Stimulated activated CD4-positive, alpha-beta T cell treated with anti-CD3 and anti-CD28 coated beads, Interleukin-15, amount 100 ng/mL, for 1 hour (primary cell): Measurements from ENCODE around the gene GRID1.
"Not testable (repeated sequence)": the region's sequence is repeated elsewhere in the genome, so short reads cannot be mapped to it uniquely, and the experiment has no call there.

Experiments
- DNase-seq, 2 donors: peaks; one replicate each; pipeline ENCODE4 v3.0.0-alpha.2; 2020; ENCODE audit warnings: low read depth in 1 of 2, low spot score in 1 of 2

The GRID1 gene

DNA sequence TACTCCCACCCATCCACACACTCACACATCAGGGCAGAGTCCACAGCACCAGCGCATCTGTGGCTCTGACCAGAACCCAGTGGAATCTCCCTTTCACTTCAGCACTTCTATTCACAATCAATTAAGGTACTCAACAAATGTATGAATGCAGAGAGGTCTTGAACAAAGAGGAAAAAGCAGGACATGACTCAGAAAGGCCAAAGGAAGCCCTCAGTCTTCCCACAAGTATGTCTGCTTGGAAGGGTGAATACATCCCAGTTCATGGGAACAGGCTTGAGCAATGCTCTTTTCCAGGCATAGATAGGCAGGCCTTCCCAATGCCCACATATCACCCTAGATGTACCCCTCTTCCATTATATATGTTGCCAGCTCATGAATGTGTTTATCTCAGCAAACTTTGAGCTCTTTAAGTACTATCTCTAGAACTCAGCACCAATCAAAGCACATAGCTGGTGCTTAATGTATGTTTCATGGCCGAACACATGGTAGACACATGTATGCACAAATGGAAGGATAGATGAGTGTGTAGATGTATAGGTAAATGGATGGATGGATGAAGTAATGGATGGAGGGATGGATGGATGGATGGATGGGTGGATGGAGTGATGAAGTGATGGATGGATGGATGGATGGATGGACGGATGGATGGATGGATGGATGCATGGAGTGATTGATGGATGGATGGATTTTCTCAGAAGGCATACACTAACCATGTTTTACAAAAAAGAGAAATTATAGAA, 507.6 kb downstream of the GRID1 start:
- DNase-seq, result no peak

DNA sequence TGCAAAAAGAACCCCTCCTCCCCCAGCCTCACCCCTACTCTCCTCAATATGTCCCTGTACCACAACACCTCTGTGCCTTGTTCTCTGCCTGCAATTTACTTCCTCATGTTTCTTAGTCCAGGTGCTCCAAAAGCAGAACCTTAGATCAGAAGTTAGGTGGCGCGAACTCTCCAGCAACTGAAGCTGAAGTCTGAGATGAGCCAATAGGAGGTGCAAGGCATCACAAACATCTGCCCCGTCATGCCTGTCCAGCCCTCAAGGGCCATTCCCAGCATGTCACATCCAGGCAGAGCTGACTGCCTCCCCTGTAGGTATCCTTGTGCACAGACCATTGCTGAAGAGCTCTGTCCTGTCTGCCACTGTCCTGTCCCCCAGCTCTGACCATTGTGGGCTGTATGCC, 508.8 kb downstream of the GRID1 start:
- DNase-seq, result no peak

DNA sequence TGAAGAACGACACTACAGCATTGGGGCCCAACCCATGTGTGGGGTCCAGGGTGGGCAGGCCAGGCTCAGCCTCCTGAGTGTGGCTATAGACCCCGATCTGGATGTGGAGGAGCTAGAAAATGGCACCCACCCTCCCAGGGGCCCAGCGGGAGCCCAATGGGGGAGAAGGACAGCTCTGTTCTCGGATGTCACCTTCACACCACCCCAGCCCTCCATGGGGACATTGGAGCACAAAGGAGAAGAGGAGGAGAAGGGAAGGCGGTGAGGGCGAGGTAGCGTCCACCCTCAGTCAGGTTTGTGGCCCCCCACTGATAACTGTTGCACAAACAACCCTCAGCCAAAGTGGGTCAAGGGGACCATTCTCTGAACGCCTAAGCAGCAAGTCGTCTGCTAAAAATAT, 509.3 kb downstream of the GRID1 start:
- no peak for DNase-seq

DNA sequence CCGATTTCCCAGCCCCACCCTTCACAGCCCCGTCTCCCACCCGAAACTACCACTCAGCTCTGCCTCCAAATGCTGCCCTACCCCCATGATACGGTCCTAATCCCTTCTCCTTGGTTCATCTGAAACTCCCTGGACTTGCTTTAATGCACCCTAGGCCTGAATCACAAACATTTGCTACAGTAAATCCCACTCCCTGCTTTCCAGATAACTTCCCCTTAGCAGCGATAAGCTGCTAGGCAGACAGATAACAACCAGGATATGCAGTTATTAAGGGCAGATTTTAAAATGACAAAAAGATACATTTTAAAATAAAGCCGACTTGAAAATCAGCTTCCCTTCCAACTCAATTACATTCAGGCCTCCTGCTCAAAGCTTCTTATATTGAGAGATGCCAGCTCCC, 514.7 kb downstream of the GRID1 start:
- no peak for DNase-seq

DNA sequence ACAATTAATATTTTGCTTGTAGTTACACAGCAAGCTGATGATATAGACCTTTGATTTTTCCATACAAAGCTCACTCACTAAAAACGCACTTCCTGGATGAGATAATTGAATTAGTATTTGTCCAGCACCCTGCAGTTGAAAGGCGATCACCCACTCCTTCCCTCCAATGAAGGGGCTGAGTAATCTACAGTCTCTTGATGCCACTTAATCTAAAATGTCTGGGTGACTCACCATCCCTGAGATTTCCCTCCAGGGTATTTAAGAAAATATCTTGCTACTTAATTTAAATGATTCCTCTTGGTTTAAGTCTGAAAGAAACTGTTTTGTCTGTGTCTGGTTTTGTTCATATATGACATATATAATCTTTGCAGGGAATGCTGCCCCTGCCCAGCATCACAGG, 515.3 kb downstream of the GRID1 start:
- no peak for DNase-seq

DNA sequence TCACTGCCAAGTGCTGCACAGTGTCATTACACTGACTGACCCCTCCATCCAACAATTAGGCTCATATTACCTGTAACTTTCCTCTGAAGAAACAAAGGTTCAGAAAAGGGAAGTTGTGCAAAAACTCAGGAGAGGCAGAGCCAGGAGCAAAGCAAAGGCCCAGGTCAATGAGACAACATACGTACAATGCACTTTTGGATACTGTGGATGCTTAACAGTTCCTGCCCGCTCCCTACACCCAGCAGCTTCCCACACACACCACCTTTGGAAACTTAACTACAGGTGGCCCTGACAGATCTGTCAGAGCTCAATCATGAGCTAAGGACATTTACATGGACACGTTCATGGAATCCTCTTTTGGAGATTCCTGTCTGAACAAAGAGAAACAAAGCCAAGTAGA, 515.9 kb downstream of the GRID1 start:
- DNase-seq, result no peak

DNA sequence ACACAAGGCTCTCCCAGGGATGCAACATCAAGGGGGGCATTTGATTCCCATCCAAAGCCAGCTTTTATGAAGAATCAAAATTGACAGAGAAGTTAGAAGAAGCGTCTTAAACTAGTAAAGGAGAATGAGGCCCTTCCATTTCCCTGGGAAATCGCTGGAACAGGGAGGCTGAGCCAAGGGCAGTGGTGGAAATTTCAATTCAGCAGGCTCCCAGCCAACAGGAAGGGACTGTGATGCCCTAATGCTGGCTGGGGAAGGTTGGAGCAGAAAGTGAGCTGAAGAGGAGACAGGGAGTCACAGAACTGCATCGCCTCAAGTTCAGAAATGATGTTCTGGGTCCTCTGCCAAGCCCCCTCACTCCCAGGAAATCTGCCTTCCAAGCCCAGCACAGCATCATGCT, 517.3 kb downstream of the GRID1 start:
- no peak for DNase-seq

DNA sequence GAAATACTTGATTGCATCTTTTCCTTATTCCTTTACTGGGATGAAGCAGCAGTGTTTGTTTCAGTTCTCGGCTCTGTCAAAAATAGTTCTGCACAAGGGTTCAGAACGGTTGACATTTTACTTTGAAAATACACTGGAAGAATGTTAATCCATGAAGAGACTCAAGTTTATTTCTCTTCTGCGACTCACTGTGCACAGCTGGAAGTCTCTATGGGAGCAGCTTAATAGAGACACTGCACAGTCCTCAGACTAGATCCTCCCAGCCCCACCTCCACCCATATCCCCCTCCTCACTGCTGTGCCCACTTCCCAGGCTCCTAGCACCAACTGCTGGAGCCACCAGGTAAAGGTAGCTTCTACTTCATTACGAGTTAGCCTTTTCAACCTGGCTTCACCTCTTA, 517.8 kb downstream of the GRID1 start:
- DNase-seq, result no peak

DNA sequence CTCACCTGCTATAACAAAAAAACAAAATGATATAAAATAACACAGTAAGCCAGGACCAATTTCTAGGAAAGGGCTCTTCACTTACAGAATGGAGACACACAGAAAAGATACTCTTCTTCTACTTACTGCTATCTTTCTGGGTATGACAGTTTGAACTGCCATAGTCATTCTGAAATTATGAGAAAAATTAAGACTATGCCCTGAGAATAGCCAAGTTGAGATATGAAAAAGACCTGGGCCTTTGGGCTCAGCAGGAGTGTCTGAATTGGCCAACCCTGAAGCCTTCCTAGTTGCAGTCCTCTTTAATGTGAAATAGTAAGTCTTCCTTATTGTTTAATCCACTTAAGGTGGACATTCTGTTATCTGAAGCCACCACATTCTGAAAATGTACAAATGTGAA, 519.5 kb downstream of the GRID1 start:
- no peak for DNase-seq

DNA sequence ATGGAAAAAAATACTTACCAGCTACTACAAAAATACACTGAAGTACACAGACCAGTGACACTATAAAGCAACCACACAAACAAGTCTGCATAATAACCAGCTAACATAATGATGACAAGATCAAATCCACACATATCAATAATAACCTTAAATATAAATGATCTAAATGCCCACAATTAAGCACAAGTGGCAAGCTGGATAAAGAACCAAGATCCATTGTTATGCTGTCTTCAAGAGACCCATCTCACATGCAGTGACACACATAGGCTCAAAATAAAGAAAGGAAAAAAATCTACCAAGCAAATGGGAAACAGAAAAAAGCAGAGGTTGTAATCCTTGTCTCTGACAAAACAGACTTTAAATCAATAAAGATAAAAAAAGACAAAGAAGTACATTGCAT, 527.9 kb downstream of the GRID1 start:
- DNase-seq, result not testable (repeated sequence)

DNA sequence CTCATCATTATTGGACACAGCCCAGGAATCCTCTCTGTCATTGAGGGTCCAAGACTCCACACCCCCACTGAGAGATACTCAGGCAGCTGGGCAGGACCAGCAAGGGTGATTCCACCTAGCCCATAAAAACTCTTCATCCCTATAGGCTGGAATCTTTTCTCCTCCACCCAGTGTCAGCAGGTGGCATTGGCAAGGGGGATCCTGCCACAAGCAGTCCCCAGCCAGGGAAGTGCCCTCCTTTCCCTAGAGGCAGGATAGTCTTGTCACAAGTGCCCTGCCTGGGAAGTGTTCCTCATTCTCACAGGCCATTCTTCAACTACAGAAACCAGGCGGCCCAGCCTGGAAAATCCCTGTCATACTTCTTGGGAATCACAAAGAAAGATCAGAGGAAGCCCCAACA, 533.6 kb downstream of the GRID1 start:
- DNase-seq, result no peak

DNA sequence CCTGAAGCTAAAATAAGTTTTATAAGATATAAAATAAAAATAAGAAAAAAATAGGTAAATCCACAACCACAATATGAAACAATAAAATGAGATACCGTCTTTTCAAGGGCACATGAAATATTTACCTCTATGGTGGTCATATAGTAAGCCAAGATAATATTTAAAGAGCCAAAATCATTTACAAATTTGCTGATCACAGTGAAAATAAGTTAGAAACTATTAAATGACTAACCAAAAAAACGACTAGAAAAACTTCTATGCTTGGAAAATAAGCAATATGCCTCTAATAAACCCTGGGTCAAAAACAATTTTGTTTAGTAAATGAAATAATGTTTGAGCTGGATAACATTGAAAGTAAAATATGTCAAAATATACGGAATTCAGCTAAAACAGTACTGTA, 535.2 kb downstream of the GRID1 start:
- no peak for DNase-seq

DNA sequence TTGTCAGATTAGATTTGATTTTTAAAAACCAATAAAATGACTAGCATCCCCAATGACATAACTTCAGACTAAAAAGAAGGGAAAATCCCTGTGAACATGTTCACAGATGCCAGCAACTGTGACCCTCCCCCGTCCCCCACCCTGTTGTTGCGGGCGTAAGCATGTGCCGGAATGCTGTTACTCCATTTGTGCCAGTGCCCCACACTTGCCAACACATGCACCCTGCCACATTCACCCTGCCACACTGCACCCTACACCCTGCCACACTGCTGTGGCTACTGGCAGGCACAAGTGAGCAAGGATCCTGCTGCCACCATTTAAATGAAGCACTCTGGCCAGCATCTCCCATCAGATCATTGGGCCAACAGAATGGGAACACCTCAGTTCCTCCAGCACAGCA, 540.2 kb downstream of the GRID1 start:
- DNase-seq, result no peak

DNA sequence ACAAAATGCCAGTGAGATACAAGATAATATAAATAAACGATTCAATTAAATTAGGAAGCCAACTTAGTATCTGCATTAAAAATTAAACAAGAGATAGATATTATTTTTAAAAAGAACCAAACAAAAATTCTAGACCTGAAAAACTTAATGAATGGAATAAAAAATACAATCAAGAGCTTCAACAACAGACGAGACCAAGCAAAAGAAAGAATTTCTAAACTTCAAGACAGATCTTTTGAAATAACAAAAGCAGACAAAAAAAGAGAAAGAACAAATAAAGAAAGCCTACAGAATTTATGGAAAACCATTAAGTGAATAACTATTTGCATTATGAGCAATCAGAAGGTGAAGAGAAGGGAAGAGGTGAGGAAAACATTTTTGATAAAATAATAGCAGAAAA, 555.2 kb downstream of the GRID1 start:
- DNase-seq, result no peak

DNA sequence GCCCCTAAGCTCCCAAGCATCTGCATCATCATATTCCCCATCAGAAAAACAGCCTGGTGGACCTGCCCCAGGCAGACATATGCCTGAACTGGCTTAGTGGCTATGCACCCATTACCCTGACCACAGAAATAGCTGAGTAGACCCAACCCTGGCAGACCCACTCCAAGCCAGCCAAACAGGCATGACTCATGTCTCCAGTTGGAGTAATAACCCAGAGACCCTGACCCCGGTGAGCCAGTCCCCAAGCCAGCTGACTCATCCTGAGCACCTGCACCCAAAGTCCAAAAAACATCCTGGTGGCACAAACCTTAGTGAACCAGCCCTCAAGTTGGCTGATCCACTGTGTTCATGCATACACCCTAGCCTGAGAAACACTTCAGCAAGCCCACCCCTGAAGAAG, 555.9 kb downstream of the GRID1 start:
- DNase-seq, result no peak

DNA sequence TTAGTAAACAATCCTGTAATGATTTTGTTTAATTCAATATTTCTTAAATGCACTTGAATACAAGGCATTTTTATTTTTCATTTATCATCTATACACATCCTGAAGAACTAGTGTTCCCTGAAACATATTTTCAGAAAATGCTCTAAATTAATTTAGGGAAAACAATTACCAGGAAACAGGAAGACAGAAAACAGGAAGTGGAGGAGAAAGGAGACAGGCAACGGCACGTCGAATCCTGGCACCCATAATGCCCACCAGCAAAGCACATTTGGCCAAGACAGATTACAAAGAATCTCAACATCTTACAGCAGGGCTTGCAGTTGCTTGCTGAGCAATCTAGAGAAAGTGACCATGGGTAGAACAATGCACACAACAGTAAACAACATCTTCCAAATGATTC, 571.1 kb downstream of the GRID1 start:
- DNase-seq, result no peak

DNA sequence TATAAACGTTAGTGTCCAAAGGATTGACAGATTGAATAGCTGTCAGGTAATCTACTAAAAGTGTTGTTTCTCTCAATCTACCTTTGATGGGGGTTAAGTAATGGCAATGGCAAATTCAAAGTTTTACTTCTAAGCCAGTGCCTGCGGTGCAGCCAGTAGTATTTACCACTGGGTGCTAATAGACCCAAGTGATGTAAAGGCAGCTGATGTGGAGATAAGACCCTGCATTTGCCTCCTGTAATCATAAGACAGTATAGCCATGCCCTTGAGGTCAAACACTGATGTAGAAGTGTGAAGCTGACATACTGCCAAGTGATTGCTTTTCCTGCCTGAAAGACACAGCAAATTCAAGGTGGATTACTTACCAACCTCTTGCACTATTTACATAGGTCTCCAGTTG, 572.0 kb downstream of the GRID1 start:
- DNase-seq, result no peak

DNA sequence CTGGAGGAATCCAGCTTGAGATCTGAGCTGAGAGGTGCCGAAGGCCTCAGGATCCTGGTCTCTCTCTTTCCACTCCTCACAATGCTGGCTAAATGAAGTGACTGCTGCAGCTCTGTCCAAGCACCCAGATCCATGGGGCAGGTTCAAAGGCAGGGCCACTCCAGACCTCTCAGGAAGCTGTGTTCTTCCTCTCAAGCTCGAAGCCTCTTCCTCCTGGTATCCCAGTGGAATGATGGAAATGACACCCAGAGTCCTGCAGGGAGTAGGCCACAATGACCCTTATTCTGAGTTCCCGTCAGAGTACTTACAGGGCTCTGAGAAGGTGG, 574.1 kb downstream of the GRID1 start:
- no peak for DNase-seq

DNA sequence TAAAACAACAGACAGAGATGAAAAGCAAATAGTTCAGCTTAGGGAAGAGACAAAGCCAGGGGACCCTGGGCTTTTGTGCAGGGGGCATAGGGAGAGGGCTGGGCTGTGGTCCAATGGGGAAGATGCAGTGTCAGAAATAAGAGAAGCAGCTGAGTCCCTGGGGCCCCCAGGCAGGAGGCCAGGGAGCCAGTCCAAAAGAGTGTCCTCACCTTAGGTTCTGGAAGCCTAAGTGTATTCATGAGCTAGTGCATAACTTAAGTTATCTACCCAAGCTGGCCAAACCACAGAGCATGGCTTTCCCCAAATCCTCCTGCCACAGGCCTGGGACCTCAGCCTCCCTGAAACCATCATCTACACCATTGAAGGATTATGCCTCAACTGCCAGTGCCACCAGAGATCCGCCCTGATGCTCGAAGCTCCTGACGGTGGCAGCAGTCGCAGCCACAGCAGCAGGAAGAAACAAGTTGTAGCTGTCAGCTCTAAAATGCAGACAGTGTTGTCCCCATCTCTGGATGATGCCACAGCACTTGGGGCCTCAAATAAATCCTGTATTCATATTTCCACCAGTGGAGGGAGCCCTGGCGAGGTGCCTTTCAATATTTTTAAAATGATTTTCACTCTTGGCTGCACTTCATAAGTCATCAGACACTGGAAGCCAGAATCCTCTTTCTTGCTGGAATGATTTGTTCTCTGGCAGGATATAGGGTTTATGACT, 574.6 kb downstream of the GRID1 start:
- no peak for DNase-seq

DNA sequence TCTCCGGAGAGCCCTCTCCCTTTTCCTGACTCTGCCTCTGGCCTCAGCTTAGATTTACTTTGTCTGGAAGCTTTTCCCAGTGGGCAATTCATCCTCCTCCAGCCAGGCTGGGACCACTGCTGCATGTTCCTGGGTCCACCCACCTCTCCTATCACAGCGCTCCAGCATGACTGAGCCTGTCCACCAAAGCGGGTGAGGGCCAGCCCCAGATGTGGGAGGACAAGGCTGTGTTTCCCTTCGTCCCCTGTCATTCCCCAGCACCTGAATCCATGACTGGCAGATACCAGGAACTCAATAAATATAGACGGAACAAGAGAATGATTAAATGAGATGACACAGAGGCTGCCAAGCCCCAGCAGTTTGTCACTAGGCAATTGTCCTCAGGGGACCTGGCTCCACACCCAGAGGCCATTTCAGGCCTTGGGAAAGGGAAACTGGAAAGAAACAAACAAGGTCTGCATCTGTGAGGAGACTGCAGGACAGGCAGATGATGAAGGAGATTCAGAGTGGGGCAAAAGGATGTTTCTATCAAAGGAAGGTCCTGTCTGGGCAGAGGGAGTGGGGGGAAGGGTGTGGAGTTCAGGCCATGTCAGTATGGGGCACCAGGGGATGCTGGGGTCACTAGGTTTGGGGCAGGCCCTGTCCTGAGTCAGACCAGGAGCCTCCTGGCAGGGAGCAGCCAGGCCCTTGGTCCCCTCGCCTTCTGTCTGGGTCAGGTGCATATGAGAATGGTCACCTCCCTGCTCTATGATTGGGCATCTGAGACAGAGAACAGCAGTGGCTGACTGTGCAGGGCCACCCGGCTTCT, 576.4 kb downstream of the GRID1 start:
- DNase-seq, result no peak

DNA sequence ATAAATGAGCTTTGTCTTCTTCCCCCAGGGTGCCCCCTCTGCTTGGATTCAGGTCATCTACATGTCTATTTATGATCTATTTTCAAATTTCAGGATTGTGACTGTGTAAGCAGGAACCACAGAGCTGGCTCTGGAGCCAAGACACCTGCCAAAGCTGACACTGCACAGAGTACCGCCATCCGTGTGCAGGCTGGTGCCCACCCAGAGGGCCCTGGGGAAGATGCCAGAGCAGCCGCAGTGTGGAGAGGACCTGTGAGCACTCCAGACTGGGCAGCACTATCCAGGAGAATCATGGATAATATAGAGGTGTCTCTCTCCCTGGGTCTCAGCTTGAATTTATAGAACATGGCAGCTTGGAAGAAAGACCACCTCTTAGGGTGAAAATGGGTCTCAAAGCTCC, 577.5 kb downstream of the GRID1 start:
- DNase-seq, result no peak

DNA sequence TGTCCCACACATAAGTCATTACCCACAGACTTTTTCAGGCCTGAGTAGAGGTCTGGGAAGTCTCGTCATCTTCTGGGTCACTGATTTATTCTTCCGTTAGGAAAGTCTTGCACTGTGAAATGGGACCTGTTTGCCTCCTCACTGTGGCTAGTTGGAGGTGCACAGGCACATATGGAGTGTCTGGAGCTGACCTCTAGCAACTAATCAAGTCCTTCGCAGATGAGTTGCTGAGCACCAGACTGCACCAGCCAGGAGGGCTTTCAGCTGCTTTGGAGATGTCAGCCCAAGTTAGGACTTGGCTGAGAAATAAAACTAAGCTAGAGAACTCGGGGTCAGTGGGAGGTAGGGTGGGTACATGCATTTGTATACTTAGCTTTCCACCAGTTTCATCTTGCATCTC, 578.0 kb downstream of the GRID1 start:
- no peak for DNase-seq
